HEK293 (cell line): ENCODE results near the gene TKTL1.
A peak's percentile ranks its signal among the peaks of the same experiment; 100 is the strongest.

Experiments
- ATF2 ChIP-seq: fragments of 450-650 bp; formaldehyde crosslinking; IDR thresholded peaks from 2 replicates; pipeline ENCODE4 v1.5.1; 2016; ENCODE audit warnings: missing biosample characterization, missing genetic modification characterization, low read depth
- BCL11A ChIP-seq: fragments of 450-650 bp; formaldehyde crosslinking; IDR thresholded peaks from 2 replicates; pipeline ENCODE4 v1.5.1; 2016; ENCODE audit warnings: low read depth, missing biosample characterization, missing genetic modification characterization
- BCL11B ChIP-seq: fragments of 450-650 bp; formaldehyde crosslinking; IDR thresholded peaks from 2 replicates; pipeline ENCODE4 v1.5.1; 2016; ENCODE audit warnings: low read depth, missing biosample characterization, missing genetic modification characterization
- GLI4 ChIP-seq: fragments of 450-650 bp; formaldehyde crosslinking; IDR thresholded peaks from 2 replicates; pipeline ENCODE4 v1.5.1; 2016; ENCODE audit warnings: missing biosample characterization, missing genetic modification characterization
- OVOL3 ChIP-seq: fragments of 450-650 bp; formaldehyde crosslinking; IDR thresholded peaks from 2 replicates; pipeline ENCODE4 v1.5.1; 2016; ENCODE audit warnings: missing biosample characterization, missing genetic modification characterization
- PRDM1 ChIP-seq: fragments of 450-650 bp; formaldehyde crosslinking; IDR thresholded peaks from 2 replicates; pipeline ENCODE4; 2016; ENCODE audit warnings: missing biosample characterization, missing genetic modification characterization
- PRDM6 ChIP-seq: fragments of 450-650 bp; formaldehyde crosslinking; IDR thresholded peaks from 2 replicates; pipeline ENCODE4 v1.5.1; 2017; ENCODE audit warnings: missing biosample characterization, missing genetic modification characterization
- REST ChIP-seq: fragments of 450-650 bp; formaldehyde crosslinking; IDR thresholded peaks from 2 replicates; pipeline ENCODE4 v1.5.1; 2016; ENCODE audit warnings: missing biosample characterization, missing genetic modification characterization
- SP3 ChIP-seq: fragments of 450-650 bp; formaldehyde crosslinking; IDR thresholded peaks from 2 replicates; pipeline ENCODE4 v1.5.1; 2016; ENCODE audit warnings: missing biosample characterization, missing genetic modification characterization
- TCF7L2 ChIP-seq: IDR thresholded peaks from 2 replicates; pipeline ENCODE4 v1.6.1; 2011; ENCODE audit warnings: low read depth, mild to moderate bottlenecking, inconsistent platforms, low read length, moderate library complexity, borderline replicate concordance
- TSHZ1 ChIP-seq: fragments of 450-650 bp; formaldehyde crosslinking; IDR thresholded peaks from 2 replicates; pipeline ENCODE4 v1.5.1; 2016; ENCODE audit warnings: missing biosample characterization, missing genetic modification characterization, borderline replicate concordance
- ZBTB1 ChIP-seq: fragments of 450-650 bp; formaldehyde crosslinking; IDR thresholded peaks from 2 replicates; pipeline ENCODE4 v1.5.1; 2016; ENCODE audit warnings: missing biosample characterization, missing genetic modification characterization
- ZFP69B ChIP-seq: fragments of 450-650 bp; formaldehyde crosslinking; IDR thresholded peaks from 2 replicates; pipeline ENCODE4 v1.5.1; 2016; ENCODE audit warnings: missing biosample characterization, missing genetic modification characterization
- ZNF112 ChIP-seq: fragments of 450-650 bp; formaldehyde crosslinking; IDR thresholded peaks from 2 replicates; pipeline ENCODE4 v1.5.0; 2017; ENCODE audit warnings: missing biosample characterization, missing genetic modification characterization
- ZNF202 ChIP-seq: fragments of 450-650 bp; formaldehyde crosslinking; IDR thresholded peaks from 2 replicates; pipeline ENCODE4 v1.5.1; 2016; ENCODE audit warnings: missing biosample characterization, missing genetic modification characterization, borderline replicate concordance
- ZNF292 ChIP-seq: fragments of 450-650 bp; formaldehyde crosslinking; IDR thresholded peaks from 2 replicates; pipeline ENCODE4 v1.5.1; 2016; ENCODE audit warnings: low read depth, missing biosample characterization, missing genetic modification characterization, borderline replicate concordance
- ZNF302 ChIP-seq: fragments of 450-650 bp; formaldehyde crosslinking; IDR thresholded peaks from 2 replicates; pipeline ENCODE4 v1.5.1; 2016; ENCODE audit warnings: missing biosample characterization, missing genetic modification characterization, low read depth
- ZNF354C ChIP-seq: fragments of 450-650 bp; formaldehyde crosslinking; IDR thresholded peaks from 2 replicates; pipeline ENCODE4 v1.5.1; 2016; ENCODE audit warnings: missing biosample characterization, missing genetic modification characterization, low read depth, borderline replicate concordance
- ZNF366 ChIP-seq: fragments of 450-650 bp; formaldehyde crosslinking; conservative IDR thresholded peaks from 2 replicates; pipeline ENCODE4 v1.5.1; 2016; ENCODE audit warnings: missing biosample characterization, missing genetic modification characterization
- ZNF548 ChIP-seq: fragments of 450-650 bp; formaldehyde crosslinking; IDR thresholded peaks from 2 replicates; pipeline ENCODE4 v1.5.1; 2016; ENCODE audit warnings: missing biosample characterization, missing genetic modification characterization
- ZNF560 ChIP-seq: fragments of 450-650 bp; formaldehyde crosslinking; IDR thresholded peaks from 2 replicates; pipeline ENCODE4 v1.5.1; 2017; ENCODE audit warnings: missing biosample characterization, missing genetic modification characterization, borderline replicate concordance
- ZNF580 ChIP-seq: fragments of 450-650 bp; formaldehyde crosslinking; IDR thresholded peaks from 2 replicates; pipeline ENCODE4 v1.5.1; 2016; ENCODE audit warnings: missing biosample characterization, missing genetic modification characterization
- ZNF660 ChIP-seq: fragments of 450-650 bp; IDR thresholded peaks from 2 replicates; pipeline ENCODE4 v1.5.1; 2018; ENCODE audit warnings: missing biosample characterization, mild to moderate bottlenecking, missing genetic modification characterization
- ZNF670 ChIP-seq: fragments of 450-650 bp; formaldehyde crosslinking; IDR thresholded peaks from 2 replicates; pipeline ENCODE4 v1.5.1; 2016; ENCODE audit warnings: missing biosample characterization, missing genetic modification characterization, low read depth
- ZNF704 ChIP-seq: fragments of 450-650 bp; formaldehyde crosslinking; IDR thresholded peaks from 2 replicates; pipeline ENCODE4 v1.5.1; 2016; ENCODE audit warnings: missing biosample characterization, missing genetic modification characterization
- ZNF707 ChIP-seq: fragments of 450-650 bp; formaldehyde crosslinking; IDR thresholded peaks from 2 replicates; pipeline ENCODE4 v1.5.1; 2016; ENCODE audit warnings: missing biosample characterization, missing genetic modification characterization
- ZNF843 ChIP-seq: fragments of 450-650 bp; formaldehyde crosslinking; IDR thresholded peaks from 2 replicates; pipeline ENCODE4 v1.5.1; 2016; ENCODE audit warnings: missing biosample characterization, missing genetic modification characterization
- ZSCAN4 ChIP-seq: fragments of 450-650 bp; formaldehyde crosslinking; IDR thresholded peaks from 2 replicates; pipeline ENCODE4 v1.5.1; 2017; ENCODE audit warnings: missing biosample characterization, missing genetic modification characterization

Gene TKTL1

GRCh38 chrX:154325541-154325940 is 29.9 kb downstream of the TKTL1 start (continued):
- no peak for TF ChIP-seq ZNF560
- TF ChIP-seq PRDM6 = peak; percentile 89
- TF ChIP-seq OVOL3 = no peak
- TF ChIP-seq BCL11B (tag by site-specific recombination) = no peak
- TF ChIP-seq ZNF366 (tag by site-specific recombination) = peak; percentile 56
- no peak for TF ChIP-seq GLI4 (tag by site-specific recombination)
- no peak for TF ChIP-seq ZNF292 (tag by site-specific recombination)
- no peak for TF ChIP-seq ATF2 (tag by site-specific recombination)
- TF ChIP-seq ZSCAN4 (tag by site-specific recombination) = no peak
- TF ChIP-seq ZNF843 = peak; percentile 55
- TF ChIP-seq ZNF704 (tag by site-specific recombination) = no peak
- TF ChIP-seq PRDM1 (tag by site-specific recombination) = no peak
- no peak for TF ChIP-seq BCL11A (tag by site-specific recombination)
- no peak for TF ChIP-seq ZNF580 (tag by site-specific recombination)
- TF ChIP-seq TSHZ1 (tag by site-specific recombination) = no peak
- no peak for TF ChIP-seq ZNF202
- TF ChIP-seq SP3 (tag by site-specific recombination) = no peak
- no peak for TF ChIP-seq ZNF302 (tag by site-specific recombination)
- TF ChIP-seq ZNF548 (tag by site-specific recombination) = no peak
- TF ChIP-seq ZNF660 (tag by site-specific recombination) = no peak
- TF ChIP-seq ZNF112 (tag by site-specific recombination) = no peak
- TF ChIP-seq ZBTB1 = no peak
- TF ChIP-seq ZNF707 (tag by site-specific recombination) = no peak
- peak; percentile 84; the same call in 1 of the 2 replicates for TF ChIP-seq TCF7L2
- TF ChIP-seq ZNF670 (tag by site-specific recombination) = no peak
- TF ChIP-seq ZNF354C (tag by site-specific recombination) = no peak
- TF ChIP-seq ZFP69B (tag by site-specific recombination) = no peak
- TF ChIP-seq REST = 0 out of 2 replicates have a peak, but pooled peaks have one; percentile 23
